Cardiac fibroblast (primary cell): Measurements from ENCODE around the gene RTN4RL2.
"Not testable (repeated sequence)": the region's sequence is repeated elsewhere in the genome, so short reads cannot be mapped to it uniquely, and the experiment has no call there.

Experiments
- DNase-seq, 2 donors: peaks; one replicate each; pipeline versions ENCODE4 v3.0.0 to v3.0.0-alpha.2; 2010; ENCODE audit warnings: low read depth in 2 of 2
- H3K4me3 ChIP-seq, 2 donors: replicated peaks in 1 of 2; 1 replicate in 1 of 2; 2 replicates in 1 of 2; pipeline ENCODE4 v1.5.1; 2011; ENCODE audit warnings: low read depth in 2 of 2, low read length in 2 of 2, mild to moderate bottlenecking in 2 of 2, moderate library complexity in 1 of 2
- TF ChIP-seq, protein P1 (sequence below): IDR thresholded peaks from one replicate; pipeline ENCODE4 v1.5.1; 2011; ENCODE audit warnings: low read depth, mild to moderate bottlenecking, low read length, inconsistent platforms

Gene RTN4RL2

DNA sequence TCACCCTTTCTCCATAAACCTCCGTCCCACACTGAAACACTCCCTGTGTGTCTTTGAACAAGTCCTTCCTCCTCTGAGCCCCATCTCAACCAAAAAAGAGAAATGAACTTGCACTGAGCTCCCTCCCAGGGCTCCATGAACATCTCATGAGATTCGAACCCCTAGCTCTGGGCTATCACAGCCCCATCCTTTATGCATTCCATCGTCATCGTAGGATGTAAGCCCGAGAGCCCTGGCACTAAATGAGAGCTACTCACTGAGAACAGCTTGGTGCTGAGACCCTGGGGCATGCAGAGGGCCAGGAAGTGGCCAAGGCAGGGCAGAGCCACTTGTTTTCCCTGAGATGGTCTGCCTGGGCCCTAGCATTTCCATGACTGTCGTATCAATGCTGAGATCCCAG lies 20.5 kb upstream of the RTN4RL2 start:
- H3K4me3 ChIP-seq, result no peak overlapping the region
- TF ChIP-seq, protein P1, sequence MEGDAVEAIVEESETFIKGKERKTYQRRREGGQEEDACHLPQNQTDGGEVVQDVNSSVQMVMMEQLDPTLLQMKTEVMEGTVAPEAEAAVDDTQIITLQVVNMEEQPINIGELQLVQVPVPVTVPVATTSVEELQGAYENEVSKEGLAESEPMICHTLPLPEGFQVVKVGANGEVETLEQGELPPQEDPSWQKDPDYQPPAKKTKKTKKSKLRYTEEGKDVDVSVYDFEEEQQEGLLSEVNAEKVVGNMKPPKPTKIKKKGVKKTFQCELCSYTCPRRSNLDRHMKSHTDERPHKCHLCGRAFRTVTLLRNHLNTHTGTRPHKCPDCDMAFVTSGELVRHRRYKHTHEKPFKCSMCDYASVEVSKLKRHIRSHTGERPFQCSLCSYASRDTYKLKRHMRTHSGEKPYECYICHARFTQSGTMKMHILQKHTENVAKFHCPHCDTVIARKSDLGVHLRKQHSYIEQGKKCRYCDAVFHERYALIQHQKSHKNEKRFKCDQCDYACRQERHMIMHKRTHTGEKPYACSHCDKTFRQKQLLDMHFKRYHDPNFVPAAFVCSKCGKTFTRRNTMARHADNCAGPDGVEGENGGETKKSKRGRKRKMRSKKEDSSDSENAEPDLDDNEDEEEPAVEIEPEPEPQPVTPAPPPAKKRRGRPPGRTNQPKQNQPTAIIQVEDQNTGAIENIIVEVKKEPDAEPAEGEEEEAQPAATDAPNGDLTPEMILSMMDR, result no peak
- no peak for DNase-seq

DNA sequence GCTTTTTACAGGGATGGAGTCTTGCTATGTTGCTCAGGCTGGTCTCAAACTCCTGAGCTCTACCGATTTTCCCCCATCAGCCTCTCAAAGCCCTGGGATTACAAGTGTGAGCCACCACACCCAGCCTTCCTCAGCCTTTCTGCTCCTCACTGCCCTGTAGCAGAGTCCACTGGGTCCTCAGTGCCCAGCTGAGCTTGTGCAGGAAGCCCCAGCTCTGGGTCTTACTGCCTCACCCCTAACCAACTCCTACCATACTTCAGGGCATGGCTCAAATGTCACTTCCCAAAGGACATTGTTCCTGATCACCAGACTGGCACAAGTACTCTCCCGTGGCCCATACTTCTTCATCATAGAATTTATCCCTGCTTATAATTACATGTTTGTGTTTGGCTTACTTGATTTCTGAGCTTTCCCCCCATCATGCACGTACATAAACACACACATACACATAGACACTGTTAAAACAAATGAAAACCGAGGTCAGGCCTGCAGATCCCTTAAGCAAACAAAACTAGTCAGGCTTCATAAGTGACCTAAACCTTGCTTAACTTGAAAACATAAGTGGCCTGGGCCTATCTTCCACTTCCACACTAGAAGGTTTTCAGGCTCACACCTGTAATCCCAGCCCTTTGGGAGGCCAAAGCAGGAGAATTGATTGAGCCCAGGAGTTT lies 19.4 kb upstream of the RTN4RL2 start:
- no peak overlapping the region for H3K4me3 ChIP-seq
- TF ChIP-seq, protein P1, result no peak
- no peak for DNase-seq

DNA sequence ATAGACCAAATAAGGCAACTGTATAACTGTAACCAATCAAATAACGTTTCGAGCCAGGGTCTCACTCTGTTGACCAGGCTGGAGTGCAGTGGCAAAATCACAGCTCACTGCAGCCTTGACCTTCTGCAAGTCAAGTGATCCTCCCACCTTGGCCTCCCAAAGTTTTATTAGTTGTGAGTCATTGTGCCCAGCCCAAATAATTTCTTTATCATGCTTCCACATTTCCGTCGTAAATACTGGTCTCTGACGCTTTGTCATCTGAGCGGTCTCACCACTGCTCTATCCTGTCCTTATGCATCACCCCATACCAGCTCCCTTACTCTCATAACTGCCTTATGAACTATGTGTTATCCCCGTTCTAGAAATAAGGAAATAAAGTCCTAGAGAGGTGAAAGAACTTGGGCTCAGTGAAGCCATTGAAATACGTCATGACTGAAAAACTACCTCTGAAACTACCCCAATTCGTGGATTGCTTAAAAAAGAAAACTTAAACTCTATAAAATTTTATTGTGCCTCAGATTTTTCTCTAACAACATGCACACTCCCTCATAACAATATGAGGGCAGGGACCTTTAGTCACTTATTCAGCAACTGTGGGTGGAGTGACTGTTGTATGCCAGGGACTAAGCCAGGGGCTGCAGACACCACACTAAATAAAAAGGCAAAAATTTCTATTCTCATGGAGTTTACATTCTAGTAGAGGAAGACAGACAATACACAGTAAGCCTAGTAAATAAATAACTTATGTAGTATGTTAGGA lies 15.8 kb upstream of the RTN4RL2 start:
- TF ChIP-seq, protein P1, result no peak
- no peak overlapping the region for H3K4me3 ChIP-seq
- DNase-seq, result peak in 1 of 2 donors; percentile 21

DNA sequence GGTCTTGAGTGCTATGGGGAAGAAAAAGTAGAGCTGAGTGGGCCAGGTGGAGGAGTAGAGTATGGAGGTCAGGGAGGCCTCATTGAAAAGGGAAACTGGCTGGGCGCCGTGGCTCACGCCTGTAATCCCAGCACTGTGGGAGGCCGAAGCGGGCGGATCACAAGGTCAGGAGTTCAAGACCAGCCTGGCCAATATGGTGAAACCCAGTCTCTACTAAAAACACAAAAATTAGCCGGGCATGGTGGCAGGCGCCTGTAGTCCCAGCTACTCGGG lies 15.3 kb upstream of the RTN4RL2 start:
- DNase-seq, H3K4me3 ChIP-seq: not testable (repeated sequence)

DNA sequence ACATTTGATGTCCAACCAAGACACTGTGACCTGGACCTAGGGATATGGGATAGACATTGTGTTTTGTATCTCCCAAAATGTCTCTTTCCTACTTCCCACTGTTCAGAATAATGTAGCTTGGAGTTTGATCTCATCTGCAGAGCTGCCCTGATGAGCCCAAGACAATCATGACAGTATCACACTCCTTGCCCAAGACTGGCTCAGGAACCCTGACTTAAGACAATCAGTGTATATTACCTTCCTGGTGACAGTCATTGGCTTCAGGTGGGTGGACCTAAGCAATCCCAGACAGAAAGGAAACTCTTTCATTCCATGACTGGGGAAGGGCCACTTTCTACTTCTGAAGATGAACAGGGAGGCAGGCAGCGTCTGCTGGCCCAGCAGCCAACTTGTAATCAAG lies 14.3 kb upstream of the RTN4RL2 start:
- no peak overlapping the region for H3K4me3 ChIP-seq
- TF ChIP-seq, protein P1, result no peak
- DNase-seq, result no peak

DNA sequence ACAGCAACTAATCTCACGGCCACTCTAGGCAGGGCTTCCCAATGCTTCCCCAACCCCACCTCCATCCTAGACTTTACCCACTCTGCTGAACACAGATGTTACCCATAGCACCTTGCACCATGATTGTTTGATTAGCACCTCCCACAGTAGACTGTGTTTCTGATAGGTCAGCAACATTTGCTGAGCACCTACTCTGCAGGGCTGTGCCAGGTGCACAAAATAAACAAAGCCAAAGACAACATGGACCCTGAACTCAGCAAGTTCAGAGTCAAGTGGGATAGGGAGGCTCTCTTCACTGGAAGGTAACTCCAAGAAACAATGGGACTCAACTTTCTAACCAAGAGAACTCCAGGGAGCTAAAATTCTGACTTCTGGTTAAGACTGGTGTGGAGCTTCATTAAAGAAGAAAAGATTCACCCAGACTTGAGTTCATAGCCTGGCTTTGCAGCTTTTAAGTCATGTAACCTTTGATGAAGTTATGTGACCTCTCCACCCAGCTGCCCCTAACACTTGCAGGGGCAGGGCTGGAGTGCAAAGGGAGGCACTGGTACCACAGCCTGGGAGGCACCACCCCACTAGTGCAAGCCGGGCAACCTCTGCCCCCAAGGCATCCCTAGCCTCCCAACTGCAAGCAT lies 6.7 kb upstream of the RTN4RL2 start:
- H3K4me3 ChIP-seq, result no peak overlapping the region
- no peak for DNase-seq
- TF ChIP-seq, protein P1, result no peak

DNA sequence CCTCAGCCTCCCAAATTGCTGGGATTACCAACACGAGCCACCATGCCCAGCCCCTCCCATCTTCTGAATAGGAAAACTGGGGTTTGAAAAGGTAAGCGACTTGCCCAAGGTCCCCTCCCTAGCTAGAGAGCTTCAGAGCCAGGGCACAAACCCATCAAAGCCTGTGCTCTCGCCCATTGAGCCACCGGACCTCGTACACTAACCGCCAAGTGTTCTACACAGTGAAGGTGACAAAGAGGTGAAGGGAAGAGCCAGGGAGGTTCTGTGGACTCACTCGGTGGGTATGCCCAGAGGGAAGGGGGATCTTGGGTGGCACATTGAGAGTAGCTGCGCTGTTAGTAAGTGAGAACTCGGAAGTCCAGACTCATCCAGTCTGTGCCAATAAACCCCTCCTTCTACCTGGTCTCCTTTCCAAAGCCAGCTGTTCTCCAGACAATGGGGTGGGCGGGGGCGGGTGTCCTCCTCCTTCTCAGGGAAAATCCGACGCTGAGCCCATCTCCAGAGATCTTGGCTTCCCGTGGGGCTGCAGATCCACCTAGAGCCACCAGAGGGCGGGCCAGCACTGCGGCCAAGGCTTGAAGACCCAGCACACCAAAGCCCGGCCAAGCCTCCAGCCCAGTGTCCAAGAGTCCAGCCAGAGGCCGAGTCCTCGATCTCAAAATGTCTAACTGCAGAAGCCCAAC lies 3.2 kb upstream of the RTN4RL2 start:
- DNase-seq, result peak; percentile 89 to 92
- H3K4me3 ChIP-seq, result no peak overlapping the region
- TF ChIP-seq, protein P1, result peak; percentile 99
